Ovary (tissue), 3 donors: ENCODE measurements around the gene CACNA2D3.

Experiments used
- EP300 ChIP-seq: sonication (generic); formaldehyde crosslinking; IDR thresholded peaks from one replicate; pipeline ENCODE4 v1.6.1; 2017; ENCODE audit warnings: antibody characterized with exemption
- POLR2A ChIP-seq: fragments of 450-650 bp; IDR thresholded peaks from one replicate; pipeline ENCODE4 v1.6.1; 2017; ENCODE audit warnings: antibody characterized with exemption, mild to moderate bottlenecking, moderate library complexity
- TF ChIP-seq, protein P1 (sequence below), 3 donors: fragments of 450-650 bp in 2 of 3; fragments of 200-600 bp in 1 of 3; IDR thresholded peaks; one replicate each; pipeline versions ENCODE4 v1.5.1 to v1.8.0; 2016 to 2022; ENCODE audit warnings: antibody characterized with exemption in 3 of 3, mild to moderate bottlenecking in 1 of 3
- donor health status: DM: no; HTN: no; CAD: no.

DNA sequence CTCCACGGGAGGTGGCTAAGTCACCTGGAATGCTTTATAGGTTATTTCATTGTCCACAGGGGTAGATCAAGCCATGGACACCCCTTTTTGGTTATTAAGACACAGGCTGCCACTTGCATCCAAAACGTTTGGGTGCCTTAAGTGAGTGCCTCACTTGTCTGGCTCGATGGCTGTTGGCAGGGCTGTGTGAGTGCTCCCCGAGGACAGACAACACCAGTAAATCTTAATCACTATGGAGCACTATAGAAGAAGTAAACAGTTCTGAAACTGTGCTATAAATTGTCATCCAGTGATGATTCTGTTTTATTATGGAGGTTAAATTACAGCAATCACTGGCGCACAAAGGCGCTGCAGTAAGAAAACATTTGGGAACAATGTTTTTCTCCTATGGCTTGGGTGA lies 215.5 kb downstream of the CACNA2D3 start:
- TF ChIP-seq, protein P1, sequence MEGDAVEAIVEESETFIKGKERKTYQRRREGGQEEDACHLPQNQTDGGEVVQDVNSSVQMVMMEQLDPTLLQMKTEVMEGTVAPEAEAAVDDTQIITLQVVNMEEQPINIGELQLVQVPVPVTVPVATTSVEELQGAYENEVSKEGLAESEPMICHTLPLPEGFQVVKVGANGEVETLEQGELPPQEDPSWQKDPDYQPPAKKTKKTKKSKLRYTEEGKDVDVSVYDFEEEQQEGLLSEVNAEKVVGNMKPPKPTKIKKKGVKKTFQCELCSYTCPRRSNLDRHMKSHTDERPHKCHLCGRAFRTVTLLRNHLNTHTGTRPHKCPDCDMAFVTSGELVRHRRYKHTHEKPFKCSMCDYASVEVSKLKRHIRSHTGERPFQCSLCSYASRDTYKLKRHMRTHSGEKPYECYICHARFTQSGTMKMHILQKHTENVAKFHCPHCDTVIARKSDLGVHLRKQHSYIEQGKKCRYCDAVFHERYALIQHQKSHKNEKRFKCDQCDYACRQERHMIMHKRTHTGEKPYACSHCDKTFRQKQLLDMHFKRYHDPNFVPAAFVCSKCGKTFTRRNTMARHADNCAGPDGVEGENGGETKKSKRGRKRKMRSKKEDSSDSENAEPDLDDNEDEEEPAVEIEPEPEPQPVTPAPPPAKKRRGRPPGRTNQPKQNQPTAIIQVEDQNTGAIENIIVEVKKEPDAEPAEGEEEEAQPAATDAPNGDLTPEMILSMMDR (IDR thresholded peaks at IDR 0.05): no peak
- TF ChIP-seq POLR2A (no peak), EP300 (no peak)
